GM18861 (cell line): Measurements from ENCODE around the gene GAS7.
A peak's percentile ranks its signal among the peaks of the same experiment; 100 is the strongest.

Experiments
- ATAC-seq: cut with Tn5 transposase; IDR thresholded peaks from one replicate; pipeline ENCODE4 v1.9.1; 2021; ENCODE audit not compliant: unreplicated experiment

GAS7 gene

DNA sequence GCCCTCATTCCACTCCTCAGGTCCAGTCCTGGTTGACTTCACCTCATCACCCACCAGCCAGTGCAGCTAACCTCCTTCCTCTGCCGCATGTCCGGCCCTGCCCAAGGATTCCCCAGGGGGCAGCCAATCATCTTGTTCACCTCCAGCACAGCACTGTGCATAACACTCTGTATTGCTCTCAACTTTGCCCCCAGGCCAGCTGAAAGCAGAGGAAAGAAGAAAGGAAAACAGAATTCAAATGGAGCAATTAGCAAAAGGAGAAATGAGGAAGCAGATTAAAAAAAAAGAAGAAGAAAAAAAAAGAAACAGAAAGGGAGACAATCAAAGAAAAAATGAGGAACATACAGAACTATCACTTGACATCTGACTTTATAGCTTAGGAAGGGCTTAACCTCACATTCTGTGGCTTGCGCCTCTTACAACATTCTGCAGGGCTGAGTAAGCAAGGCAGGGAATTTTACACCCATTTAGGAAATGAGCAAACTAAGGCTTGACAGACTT, 26.1 kb downstream of the GAS7 start:
- peak; percentile 60 for ATAC-seq

DNA sequence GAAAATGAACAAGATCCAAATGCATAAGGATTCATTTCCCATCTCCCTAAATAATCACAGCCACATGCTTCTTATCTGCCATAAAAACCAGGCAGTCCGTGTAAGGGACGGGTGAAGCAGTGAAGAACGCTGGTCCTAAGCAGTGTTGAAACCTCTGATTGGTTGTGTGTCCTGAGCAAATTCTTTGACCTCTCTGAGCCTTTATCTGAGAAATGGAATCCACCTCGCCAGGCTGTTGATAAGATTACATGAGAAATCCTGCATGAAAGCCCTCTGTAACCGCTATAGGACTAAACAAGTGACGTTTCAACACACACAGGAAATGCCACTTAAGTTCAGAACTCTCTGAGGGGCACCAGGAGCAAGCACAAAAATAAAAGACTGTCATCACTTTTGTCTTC, 26.8 kb downstream of the GAS7 start:
- no peak for ATAC-seq

- ATAC-seq: no peak
Observed at GRCh38 chr17:10171122-10171571, 27.3 kb downstream of the GAS7 start.

GRCh38 chr17:10170233-10170632, 28.2 kb downstream of the GAS7 start:
- no peak for ATAC-seq

- no peak for ATAC-seq
Observed at GRCh38 chr17:10169290-10169689, 29.1 kb downstream of the GAS7 start.

DNA sequence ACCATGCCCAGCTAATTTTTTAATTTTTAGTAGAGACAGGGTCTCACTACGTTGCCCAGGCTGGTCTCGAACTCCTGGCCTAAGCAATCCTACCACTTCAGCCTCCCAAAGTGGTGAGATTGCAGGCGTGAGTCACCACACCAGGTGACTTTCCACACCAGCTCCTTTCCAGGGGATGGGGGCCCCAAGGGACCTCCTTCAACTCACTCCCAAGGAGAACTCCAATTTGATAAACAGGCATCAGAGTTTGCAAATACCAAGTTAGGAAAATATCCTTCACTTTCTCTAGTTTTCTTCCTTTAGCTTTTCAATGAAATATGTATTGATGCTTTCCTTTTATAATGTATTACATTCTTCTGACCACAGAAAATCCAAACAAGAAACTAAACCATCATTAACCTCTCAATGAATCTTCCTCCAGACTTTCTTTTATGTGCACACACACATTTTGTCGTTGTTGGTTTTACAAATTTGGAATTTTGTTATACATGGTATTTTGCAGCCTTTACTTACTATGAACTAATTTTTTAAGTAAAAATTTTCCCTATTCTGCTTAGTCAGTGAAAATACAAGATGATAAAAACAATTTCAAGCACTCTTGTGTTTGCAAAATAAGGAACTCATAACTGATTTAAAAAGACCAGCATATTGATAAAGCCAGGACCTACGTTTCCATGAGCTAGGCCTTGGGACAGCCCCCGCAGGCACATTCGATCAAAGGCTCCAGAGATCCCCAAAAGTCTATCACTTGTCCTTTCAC, 32.0 kb downstream of the GAS7 start:
- ATAC-seq: no peak

DNA sequence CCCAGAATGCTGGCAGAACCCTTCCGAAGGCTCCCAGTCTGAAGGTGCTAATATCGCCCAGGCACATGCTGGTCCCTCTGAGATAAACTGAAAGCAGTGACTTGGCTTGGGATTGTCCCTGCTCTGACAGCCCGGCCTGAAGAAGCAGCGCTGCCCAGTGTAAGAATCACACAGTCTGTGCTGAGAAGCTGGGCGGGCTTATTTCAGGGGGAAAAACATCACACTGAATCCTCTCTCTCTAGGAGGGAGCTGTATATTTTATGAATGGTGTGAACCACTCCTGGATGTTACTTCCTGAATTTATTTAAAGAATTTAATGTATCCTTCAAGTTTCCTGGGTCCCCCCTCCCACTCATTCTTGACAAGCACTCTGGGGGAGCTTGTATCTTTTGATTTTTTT, 36.3 kb downstream of the GAS7 start:
- ATAC-seq: no peak

GRCh38 chr17:10161386-10161785, 37.0 kb downstream of the GAS7 start:
- ATAC-seq: no peak

DNA sequence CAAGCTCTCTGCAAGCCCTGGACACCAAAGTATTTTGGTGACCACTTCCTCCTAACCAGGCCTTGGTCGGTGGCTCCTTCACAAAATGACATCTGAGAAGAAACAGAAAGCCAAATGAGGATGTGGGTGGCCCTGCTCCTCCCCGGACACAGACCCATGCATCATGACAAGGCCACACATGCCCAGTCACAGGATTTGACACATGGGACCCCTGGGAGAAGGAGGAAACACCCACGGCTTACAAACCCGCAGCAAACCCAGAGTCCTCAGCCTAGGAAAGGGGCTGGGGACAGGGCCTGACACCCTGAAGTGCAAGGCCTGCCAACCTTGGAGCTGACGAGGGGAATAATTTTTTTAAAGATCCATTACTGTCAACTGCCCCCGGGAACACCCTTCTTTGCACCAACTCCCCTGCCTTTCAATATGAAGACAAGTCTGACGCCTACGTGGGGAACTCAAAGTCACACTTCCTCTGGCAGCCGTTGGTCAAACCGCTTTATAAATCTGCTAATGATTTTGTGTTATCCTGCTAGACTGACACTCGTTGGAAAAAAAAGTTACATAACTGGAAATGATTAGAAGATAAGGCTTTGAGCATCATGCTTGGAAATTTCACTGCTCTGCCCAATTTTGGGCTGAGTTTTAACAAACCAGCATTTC, 41.3 kb downstream of the GAS7 start:
- peak; percentile 71 for ATAC-seq

- no peak for ATAC-seq
Observed at GRCh38 chr17:10156599-10156947, 41.8 kb downstream of the GAS7 start.

DNA sequence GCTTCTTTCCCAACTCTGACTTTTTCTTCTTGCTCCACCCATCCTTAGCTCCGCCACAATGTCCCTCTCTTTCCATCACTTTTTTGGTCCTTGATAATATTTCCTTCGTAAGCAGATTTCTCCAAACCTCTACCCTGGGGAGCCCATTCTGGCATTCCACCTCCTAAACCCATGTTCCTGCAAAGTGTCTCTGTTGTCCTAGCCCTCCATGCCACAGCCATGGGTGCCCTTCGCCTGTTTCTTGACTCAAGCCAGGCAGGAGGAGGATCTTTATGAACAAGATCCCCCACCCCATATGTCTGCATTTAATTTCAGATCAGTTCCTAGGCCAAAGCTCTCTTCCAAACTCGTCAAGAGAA, 42.4 kb downstream of the GAS7 start:
- ATAC-seq: no peak

GRCh38 chr17:10155371-10156076, 42.9 kb downstream of the GAS7 start:
- no peak for ATAC-seq

GRCh38 chr17:10151667-10152496, 46.5 kb downstream of the GAS7 start:
- ATAC-seq: no peak

DNA sequence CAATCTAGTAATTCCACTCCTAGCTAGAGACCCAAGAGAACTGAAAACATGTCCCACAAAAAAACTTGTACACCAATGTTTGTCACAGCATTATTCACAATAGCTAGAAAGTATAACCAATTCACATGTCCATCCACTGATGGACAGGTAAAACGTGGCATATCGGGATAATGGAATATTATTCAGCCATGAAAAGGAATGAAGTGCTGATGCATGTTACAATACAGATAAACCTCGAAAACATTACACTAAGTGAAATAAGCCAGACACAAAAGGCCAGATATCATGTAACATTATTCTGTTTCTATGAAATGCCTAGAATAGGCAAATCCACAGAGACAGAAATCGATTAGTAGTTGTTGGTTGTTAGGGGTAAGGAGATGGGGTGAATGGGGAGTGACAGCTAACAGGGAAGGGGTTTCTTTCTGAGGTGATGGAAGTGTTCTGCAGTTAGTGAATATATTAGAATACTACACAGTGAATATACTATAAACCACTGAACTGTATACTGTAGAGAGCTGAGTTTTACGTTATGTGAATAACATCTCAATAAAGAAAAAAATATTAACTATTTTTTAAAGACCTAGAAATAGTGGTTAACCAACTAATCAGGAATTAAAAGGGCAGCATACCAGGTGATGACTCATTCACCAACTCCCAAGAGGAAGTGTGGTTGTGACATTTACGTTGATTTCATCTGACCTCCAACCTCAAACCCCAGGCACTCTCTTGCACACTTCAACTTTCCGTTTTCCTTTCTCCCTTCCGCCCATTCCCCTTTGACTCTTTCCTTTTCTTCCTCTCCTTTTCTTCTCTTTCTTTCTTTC, 48.6 kb downstream of the GAS7 start:
- ATAC-seq: peak; percentile 75

- ATAC-seq: no peak
Observed at GRCh38 chr17:10147761-10148415, 50.5 kb downstream of the GAS7 start.

- ATAC-seq: no peak
Observed at GRCh38 chr17:10147040-10147439, 51.4 kb downstream of the GAS7 start.

DNA sequence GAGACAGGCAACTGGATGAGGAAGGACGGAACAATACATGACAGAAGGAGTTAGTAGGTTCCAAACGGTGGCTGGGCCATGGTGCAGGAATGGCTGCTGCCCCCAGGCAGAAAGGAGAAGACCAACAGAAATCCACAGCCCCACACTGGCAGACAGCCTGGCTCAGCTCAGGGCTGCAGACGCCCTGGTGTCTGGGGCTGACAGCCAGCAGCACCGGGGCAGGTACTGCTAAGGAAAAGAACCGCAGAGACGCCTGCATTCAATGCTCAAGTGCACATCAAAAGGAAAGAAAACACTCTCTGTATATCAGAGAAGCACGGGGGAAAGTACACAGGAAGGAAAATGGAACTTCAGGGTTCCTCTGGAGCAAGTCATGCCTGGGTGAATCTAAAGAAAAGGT, 53.4 kb downstream of the GAS7 start:
- ATAC-seq: no peak

- ATAC-seq: no peak
Observed at GRCh38 chr17:10144456-10144855, 54.0 kb downstream of the GAS7 start.

DNA sequence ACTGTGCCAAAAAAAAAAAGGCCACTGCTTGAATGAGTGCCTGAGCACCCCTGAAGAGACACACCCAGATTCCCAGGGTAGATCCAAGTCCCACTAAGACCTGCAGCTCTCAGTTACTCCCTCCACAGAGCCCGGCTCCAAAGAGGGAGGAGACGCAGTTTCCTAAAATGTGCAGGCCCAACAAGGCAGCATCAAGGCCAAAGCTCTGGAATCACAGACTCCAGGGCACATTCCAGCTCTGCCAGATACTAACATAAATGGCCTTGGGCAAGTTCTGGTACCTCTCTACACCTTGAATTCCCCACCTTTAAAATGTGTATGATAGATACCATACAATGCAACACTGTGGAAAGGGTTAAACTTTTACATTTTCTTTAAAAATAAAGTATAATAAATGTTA, 57.0 kb downstream of the GAS7 start:
- no peak for ATAC-seq

DNA sequence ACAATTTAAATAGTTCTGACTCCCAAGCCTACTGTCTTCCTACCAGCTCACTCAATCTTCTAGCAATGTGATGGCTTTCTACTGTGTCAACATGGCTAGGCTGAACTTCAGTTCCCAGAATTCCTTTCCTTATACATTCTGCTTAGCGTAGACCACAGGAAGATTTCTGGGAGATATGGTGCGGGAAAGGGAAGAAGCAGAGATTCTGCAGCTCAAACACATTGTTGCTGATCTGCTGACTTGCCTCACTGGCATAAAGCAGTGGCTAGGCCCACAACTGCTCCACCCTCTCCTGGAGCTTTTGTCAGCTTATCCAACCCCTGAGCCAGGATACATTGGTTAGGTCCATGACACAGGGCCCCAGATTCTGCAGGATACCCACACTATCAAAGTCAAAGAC, 58.8 kb downstream of the GAS7 start:
- no peak for ATAC-seq
